ENCODE results near the gene ADM.

DNA sequence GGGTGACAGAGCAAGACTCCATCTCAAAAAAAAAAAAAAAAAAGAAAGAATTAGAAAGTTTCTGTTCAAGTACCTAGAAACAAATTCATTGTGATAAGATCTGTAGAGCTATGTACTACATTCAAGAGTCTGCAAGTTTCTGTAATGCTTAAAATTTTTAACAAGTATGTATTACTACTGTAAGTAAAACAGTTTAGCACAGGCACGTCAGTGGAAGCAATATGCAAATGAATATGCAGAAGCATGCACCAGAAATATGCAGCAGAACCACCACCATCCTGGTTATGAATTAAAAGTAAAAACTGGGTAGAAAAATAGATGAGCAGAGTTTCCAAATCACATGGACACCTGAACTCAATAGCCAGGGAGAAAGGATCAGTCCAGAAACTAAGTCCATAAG is 30.1 kb upstream of the ADM start:
- TF ChIP-seq, protein P1, sequence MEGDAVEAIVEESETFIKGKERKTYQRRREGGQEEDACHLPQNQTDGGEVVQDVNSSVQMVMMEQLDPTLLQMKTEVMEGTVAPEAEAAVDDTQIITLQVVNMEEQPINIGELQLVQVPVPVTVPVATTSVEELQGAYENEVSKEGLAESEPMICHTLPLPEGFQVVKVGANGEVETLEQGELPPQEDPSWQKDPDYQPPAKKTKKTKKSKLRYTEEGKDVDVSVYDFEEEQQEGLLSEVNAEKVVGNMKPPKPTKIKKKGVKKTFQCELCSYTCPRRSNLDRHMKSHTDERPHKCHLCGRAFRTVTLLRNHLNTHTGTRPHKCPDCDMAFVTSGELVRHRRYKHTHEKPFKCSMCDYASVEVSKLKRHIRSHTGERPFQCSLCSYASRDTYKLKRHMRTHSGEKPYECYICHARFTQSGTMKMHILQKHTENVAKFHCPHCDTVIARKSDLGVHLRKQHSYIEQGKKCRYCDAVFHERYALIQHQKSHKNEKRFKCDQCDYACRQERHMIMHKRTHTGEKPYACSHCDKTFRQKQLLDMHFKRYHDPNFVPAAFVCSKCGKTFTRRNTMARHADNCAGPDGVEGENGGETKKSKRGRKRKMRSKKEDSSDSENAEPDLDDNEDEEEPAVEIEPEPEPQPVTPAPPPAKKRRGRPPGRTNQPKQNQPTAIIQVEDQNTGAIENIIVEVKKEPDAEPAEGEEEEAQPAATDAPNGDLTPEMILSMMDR (IDR thresholded peaks at IDR 0.05) = no peak
- TF ChIP-seq ZFX (IDR thresholded peaks at IDR 0.05; ENCODE audit: borderline replicate concordance) = no peak
